CD4-positive, alpha-beta T cell treated with Interleukin-1 beta for 1 hour (primary cell): Measurements from ENCODE around the gene HRH1.
"Not testable (repeated sequence)": the region's sequence is repeated elsewhere in the genome, so short reads cannot be mapped to it uniquely, and the experiment has no call there.

Experiments
- DNase-seq, 2 donors: peaks; one replicate each; pipeline ENCODE4 v3.0.0-alpha.2; 2020 to 2022

Gene HRH1

GRCh38 chr3:11173828-11174465 is 19.7 kb downstream of the HRH1 start:
- DNase-seq, result no peak

- DNase-seq, result no peak
These were observed 24.1 kb downstream of the HRH1 start for GRCh38 chr3:11178421-11178820.

- DNase-seq, result not testable (repeated sequence)
These were observed 30.2 kb downstream of the HRH1 start for GRCh38 chr3:11184328-11184969.

- no peak for DNase-seq
These were observed 30.9 kb downstream of the HRH1 start for GRCh38 chr3:11185144-11185543.

GRCh38 chr3:11185564-11186317 is 31.4 kb downstream of the HRH1 start:
- DNase-seq, result no peak

- no peak for DNase-seq
These were observed 32.0 kb downstream of the HRH1 start for GRCh38 chr3:11186318-11186692.

GRCh38 chr3:11186771-11187191 is 32.5 kb downstream of the HRH1 start:
- DNase-seq, result no peak

GRCh38 chr3:11187681-11188080 is 33.4 kb downstream of the HRH1 start:
- DNase-seq, result no peak

GRCh38 chr3:11188231-11188630 is 33.9 kb downstream of the HRH1 start:
- no peak for DNase-seq

GRCh38 chr3:11195201-11195600 is 40.9 kb downstream of the HRH1 start:
- DNase-seq, result no peak

- DNase-seq, result no peak
These were observed 41.5 kb downstream of the HRH1 start for GRCh38 chr3:11195721-11196332.

GRCh38 chr3:11197484-11197883 is 43.2 kb downstream of the HRH1 start:
- DNase-seq, result no peak

GRCh38 chr3:11198070-11198469 is 43.8 kb downstream of the HRH1 start:
- no peak for DNase-seq

- no peak for DNase-seq
These were observed 44.2 kb downstream of the HRH1 start for GRCh38 chr3:11198495-11198894.

GRCh38 chr3:11199902-11200845 is 45.9 kb downstream of the HRH1 start:
- DNase-seq, result no peak

GRCh38 chr3:11201251-11202019 is 47.1 kb downstream of the HRH1 start:
- DNase-seq, result no peak

- no peak for DNase-seq
These were observed 49.7 kb downstream of the HRH1 start for GRCh38 chr3:11203961-11204360.

GRCh38 chr3:11204697-11205348 is 50.5 kb downstream of the HRH1 start:
- no peak for DNase-seq

- not testable (repeated sequence) for DNase-seq
These were observed 51.6 kb downstream of the HRH1 start for GRCh38 chr3:11205881-11206280.

GRCh38 chr3:11206316-11206715 is 52.0 kb downstream of the HRH1 start:
- DNase-seq, result no peak

GRCh38 chr3:11206953-11207352 is 52.7 kb downstream of the HRH1 start:
- no peak for DNase-seq
